HepG2 (cell line): Measurements from ENCODE around the gene TGIF1. TPM values are rescaled to one million over a fixed set of nuclear protein-coding genes. Genes with fewer than 3 reads are reported as not detected.

Source experiments
- ATAC-seq: fragments of 200-7000 bp; cut with Tn5 transposase; 3 replicates; pipeline ENCODE4 v1.9.1; 2020; ENCODE audit warnings: mild to moderate bottlenecking, moderate library complexity
- BruUV-seq: library from RNA; stranded (reverse); fragments of 400-500 nt; replicated peaks from 2 replicates; lab custom pipeline; 2021; lab: Mats Ljungman, UMichigan
- CTCF ChIA-PET: fragments of 300-600 bp; formaldehyde crosslinking; extraction: SDS; loops from one replicate; lab custom pipeline; 2021; ENCODE audit warnings: low total read pairs, inconsistent platforms, low intra/inter-chr PET ratio; lab: Yijun Ruan, JAX
- POLR2A ChIA-PET: fragments of 350-600 bp; sonication (Branson Sonifier 250); formaldehyde crosslinking; loops from one replicate; lab custom pipeline; 2020; ENCODE audit warnings: antibody characterized with exemption, inconsistent platforms; lab: Yijun Ruan, JAX
- DNase-seq: peaks from one replicate; pipeline ENCODE4 v3.0.0-alpha.2; 2015; ENCODE audit warnings: low spot score
- FAIRE-seq: peaks from 3 replicates; lab custom pipeline; 2011; peaks lifted over from hg19 to GRCh38; lab: Jason Lieb, UNC
- H2AFZ ChIP-seq: one replicate; pipeline ENCODE4 v1.6.1; 2011; ENCODE audit warnings: low read length, inconsistent platforms
- H3K27ac ChIP-seq: fragments of 300-600 bp; 3 replicates; pipeline ENCODE4 v1.8.0; 2011; ENCODE audit warnings: mixed run types, mild to moderate bottlenecking, mixed read lengths, low read length, inconsistent platforms; ENCODE audit not compliant: insufficient read depth; ENCODE audit errors: extremely low read length
- H3K27me3 ChIP-seq, 2 experiments: fragments of 200-600 bp in 1 of 2; 2 replicates in 1 of 2; 3 replicates in 1 of 2; pipeline versions ENCODE4 v1.6.0 to v1.8.0; 2011; ENCODE audit warnings: low read length in 2 of 2, mild to moderate bottlenecking in 2 of 2, moderate library complexity in 2 of 2, inconsistent platforms in 1 of 2; ENCODE audit not compliant: insufficient read depth in 2 of 2, control insufficient read depth in 1 of 2
- H3K36me3 ChIP-seq, 2 experiments: fragments of 200-600 bp in 1 of 2; replicated peaks in 1 of 2; 2 replicates in 1 of 2; 3 replicates in 1 of 2; pipeline versions ENCODE4 v1.5.1 to v1.8.0; 2011; ENCODE audit warnings: low read length in 2 of 2, inconsistent platforms in 1 of 2; ENCODE audit not compliant: insufficient read depth in 2 of 2, control insufficient read depth in 1 of 2
- H3K4me1 ChIP-seq: 2 replicates; pipeline ENCODE4 v1.5.1; 2012; ENCODE audit warnings: low read length, inconsistent platforms; ENCODE audit not compliant: insufficient read depth
- H3K4me2 ChIP-seq: 2 replicates; pipeline ENCODE4 v1.6.0; 2011; ENCODE audit warnings: low read depth, low read length, inconsistent platforms
- H3K4me3 ChIP-seq, 3 experiments: fragments of 200-600 bp in 1 of 3; sonication (generic), shearing (Covaris generic) in 1 of 3; replicated peaks in 1 of 3; 2 replicates each; pipeline ENCODE4 v1.5.1; 2011 to 2016; ENCODE audit warnings: low read length in 3 of 3, inconsistent platforms in 2 of 3, low read depth in 2 of 3, mild to moderate bottlenecking in 2 of 3, control low read depth in 1 of 3, mixed read lengths in 1 of 3; ENCODE audit not compliant: insufficient read depth in 1 of 3
- H3K79me2 ChIP-seq: one replicate; pipeline ENCODE4 v1.6.1; 2011; ENCODE audit warnings: low read length, inconsistent platforms; ENCODE audit not compliant: insufficient read depth
- H3K9ac ChIP-seq: 2 replicates; pipeline ENCODE4 v1.6.0; 2011; ENCODE audit warnings: mild to moderate bottlenecking, low read depth, low read length, inconsistent platforms; ENCODE audit not compliant: insufficient read depth
- H3K9me3 ChIP-seq: 2 replicates; pipeline ENCODE4 v1.5.1; 2012; ENCODE audit warnings: mild to moderate bottlenecking, low read length
- H4K20me1 ChIP-seq: 2 replicates; pipeline ENCODE4 v1.6.0; 2011; ENCODE audit warnings: inconsistent platforms, mild to moderate bottlenecking, low read length, moderate library complexity; ENCODE audit not compliant: insufficient read depth
- FOXJ3 ChIP-seq: sonication (generic); formaldehyde crosslinking; IDR thresholded peaks from 2 replicates; pipeline ENCODE4 v1.4.0; 2020; ENCODE audit warnings: missing genetic modification reagents, mild to moderate bottlenecking, borderline replicate concordance
- GPBP1L1 ChIP-seq: sonication (generic); formaldehyde crosslinking; IDR thresholded peaks from 2 replicates; pipeline ENCODE4 v1.5.0; 2020; ENCODE audit warnings: mild to moderate bottlenecking, missing genetic modification reagents
- PBX3 ChIP-seq: sonication (generic); formaldehyde crosslinking; IDR thresholded peaks from 2 replicates; pipeline ENCODE4 v1.8.1; 2023; ENCODE audit warnings: missing genetic modification reagents, inconsistent platforms, borderline replicate concordance
- ZNF280B ChIP-seq: sonication (generic); formaldehyde crosslinking; IDR thresholded peaks from 2 replicates; pipeline ENCODE4 v1.5.0; 2020; ENCODE audit warnings: missing genetic modification reagents, mild to moderate bottlenecking, borderline replicate concordance
- WGBS: methylation state at CpG from one replicate; pipeline ENCODE4 v1.1.6; 2017; ENCODE audit warnings: low lambda C conversion rate; 5-methylcytosine and 5-hydroxymethylcytosine counted together
- in situ Hi-C: cut with HindIII; loops from 2 replicates; pipeline ENCODE4 v1.10.0; 2017; ENCODE audit warnings: low pct_unique_long_range_greater_than_20kb; ENCODE audit not compliant: extremely low pct_ligation_motif_present
- intact Hi-C: fragments of 100-400 bp; cut with micrococcal nuclease; formaldehyde crosslinking; loops from one replicate; pipeline ENCODE4 v1.10.0; 2022; ENCODE audit not compliant: unreplicated experiment
- polyA plus RNA-seq, 8 experiments: library from polyadenylated mRNA; depleted of rRNA in 3 of 8; stranded (reverse) in 7 of 8; unstranded in 1 of 8; fragments of >200 nt; fragmentation: Illumina TruSeq in 4 of 8; extraction: Trizol in 4 of 8; gene quantifications; 2 replicates each; pipeline versions ENCODE4 v1.2.1 to v1.2.3, GENCODE V29; 2011 to 2016; ENCODE audit warnings: low read depth in 4 of 8, missing spikeins in 1 of 8, mixed read lengths in 1 of 8; ENCODE audit not compliant: insufficient read depth in 1 of 8
- total RNA-seq, 5 experiments: library from RNA; depleted of rRNA; stranded (reverse); fragments of >200 nt; fragmentation: Illumina TruSeq; extraction: Trizol; gene quantifications; 2 replicates each; pipeline ENCODE4 v1.2.3, GENCODE V29; 2016; ENCODE audit warnings: low read depth in 1 of 5

The TGIF1 gene
- total and polyA plus RNA-seq, 2 of the 13 experiments (the other 11 are each of a cell fraction or from before 2014, with no cell fraction given): 50.0 to 76.1 TPM

GRCh38 chr18:3491981-3492555 lies 42.1 kb downstream of the TGIF1 start:
- POLR2A ChIA-PET: no interaction called here

More at GRCh38 chr18:3491981-3492555, 42.1 kb downstream of the TGIF1 start:
- Histone ChIP-seq H3K27me3 (peaks cover 0 to 9% of the 10 kb centered on the region in 2 experiments; a peak in 3 of 5 replicates), H3K36me3 (no peaks in the 10 kb centered on the region), H3K27ac (no peak overlapping the region)
- TF ChIP-seq PBX3: no peak
- no peak for TF ChIP-seq ZNF280B (CRISPR knock-in tag)
- no peak for TF ChIP-seq GPBP1L1 (CRISPR knock-in tag)
- TF ChIP-seq FOXJ3: no peak
- TF ChIP-seq, all 625 proteins: peak for 0
- intact Hi-C loops: no loop called here
- Histone ChIP-seq H3K9ac (no peak overlapping the region), H2AFZ (no peak overlapping the region), H3K9me3 (no peaks in the 10 kb centered on the region), H3K4me2 (no peak overlapping the region), H4K20me1 (no peaks in the 10 kb centered on the region), H3K4me1 (peaks cover 6% of the 10 kb centered on the region; the same call in 1 of the 2 replicates), H3K4me3 (no peak overlapping the region), H3K79me2 (no peaks in the 10 kb centered on the region)
- WGBS: no CpG with 5 or more reads among the region's 1 CpG
- DNase-seq (no peak), FAIRE-seq (no peak), ATAC-seq (no peak)
- no TSS peak for BruUV-seq
- CTCF ChIA-PET: no interaction called here
- in situ Hi-C loops: loop anchor here (25.0 kb wide), 1 partner anchor 105 kb away; no protein-coding TSS in a partner anchor
